WTC11 (cell line): ENCODE measurements around the gene FABP1. TPM values are rescaled to one million over a fixed set of nuclear protein-coding genes. Genes with fewer than 3 reads are reported as not detected.

Experiments
- ATAC-seq: fragments of 200-7000 bp; cut with Tn5 transposase; 2 replicates; pipeline ENCODE4 v1.10.0; 2021; ENCODE audit warnings: mild to moderate bottlenecking, moderate library complexity
- CTCF ChIA-PET: fragments of 300-600 bp; sonication (Branson Sonifier 250); formaldehyde crosslinking; loops from one replicate; lab custom pipeline; 2021; ENCODE audit warnings: antibody characterized with exemption; lab: Charles Lee
- POLR2A ChIA-PET: fragments of 350-600 bp; sonication (Branson Sonifier 250); formaldehyde crosslinking; loops from one replicate; lab custom pipeline; 2021; ENCODE audit warnings: antibody characterized with exemption; lab: Charles Lee
- DNase-seq: peaks from one replicate; pipeline ENCODE4 v3.0.0; 2021; ENCODE audit warnings: low spot score
- H3K27ac Mint-ChIP-seq: 2 replicates; pipeline ENCODE4 v1.8.0; 2021; ENCODE audit warnings: mixed read lengths
- H3K27me3 Mint-ChIP-seq: 2 replicates; pipeline ENCODE4 v1.8.0; 2021; ENCODE audit warnings: low read depth, mild to moderate bottlenecking, moderate library complexity, mixed read lengths
- H3K36me3 Mint-ChIP-seq: 2 replicates; pipeline ENCODE4 v1.8.0; 2021; ENCODE audit warnings: mixed read lengths
- H3K4me1 Mint-ChIP-seq: 2 replicates; pipeline ENCODE4 v1.8.0; 2022; ENCODE audit warnings: mixed read lengths
- H3K4me3 Mint-ChIP-seq: 2 replicates; pipeline ENCODE4 v1.8.0; 2021; ENCODE audit warnings: mild to moderate bottlenecking, moderate library complexity, mixed read lengths
- H3K9me3 Mint-ChIP-seq: 2 replicates; pipeline ENCODE4 v1.8.0; 2021; ENCODE audit warnings: mixed read lengths
- CBFB ChIP-seq: sonication (generic); formaldehyde crosslinking; IDR thresholded peaks from 2 replicates; pipeline ENCODE4 v1.8.1; 2022; ENCODE audit warnings: mild to moderate bottlenecking, low read depth, missing genetic modification reagents
- CREM ChIP-seq: sonication (generic); formaldehyde crosslinking; IDR thresholded peaks from 2 replicates; pipeline ENCODE4 v1.8.1; 2022; ENCODE audit warnings: mild to moderate bottlenecking, missing genetic modification reagents, moderate library complexity
- ESRRA ChIP-seq: sonication (generic); formaldehyde crosslinking; IDR thresholded peaks from 2 replicates; pipeline ENCODE4 v1.8.1; 2022; ENCODE audit warnings: mild to moderate bottlenecking, missing genetic modification reagents, borderline replicate concordance
- FOXK1 ChIP-seq: sonication (generic); formaldehyde crosslinking; IDR thresholded peaks from 2 replicates; pipeline ENCODE4 v1.8.0; 2022; ENCODE audit warnings: mild to moderate bottlenecking, moderate library complexity, missing genetic modification reagents
- GRHL2 ChIP-seq: fragments of 250-450 bp; sonication (Bioruptor Pico); IDR thresholded peaks from 2 replicates; pipeline ENCODE4 v1.8.0; 2022; ENCODE audit warnings: mild to moderate bottlenecking, moderate library complexity; ENCODE audit not compliant: insufficient replicate concordance, severe bottlenecking
- GTF2I ChIP-seq: fragments of 250-450 bp; sonication (Bioruptor Pico); conservative IDR thresholded peaks from 2 replicates; pipeline ENCODE4 v1.4.0; 2021; ENCODE audit warnings: mild to moderate bottlenecking
- NFYB ChIP-seq: sonication (generic); formaldehyde crosslinking; conservative IDR thresholded peaks from 2 replicates; pipeline ENCODE4 v1.8.0; 2022; ENCODE audit warnings: low read depth, missing genetic modification reagents
- RORB ChIP-seq: fragments of 250-450 bp; sonication (Bioruptor Pico); IDR thresholded peaks from 2 replicates; pipeline ENCODE4 v1.9.0; 2021; ENCODE audit warnings: mild to moderate bottlenecking
- SOX15 ChIP-seq: fragments of 250-450 bp; sonication (Bioruptor Pico); IDR thresholded peaks from 2 replicates; pipeline ENCODE4 v1.9.0; 2021; ENCODE audit warnings: mild to moderate bottlenecking
- SP1 ChIP-seq: sonication (generic); formaldehyde crosslinking; conservative IDR thresholded peaks from 2 replicates; pipeline ENCODE4 v1.8.1; 2022; ENCODE audit warnings: missing genetic modification reagents
- TEAD4 ChIP-seq: sonication (generic); formaldehyde crosslinking; IDR thresholded peaks from 2 replicates; pipeline ENCODE4 v1.8.0; 2022; ENCODE audit warnings: mild to moderate bottlenecking, missing genetic modification reagents
- ZBTB21 ChIP-seq: sonication (generic); formaldehyde crosslinking; IDR thresholded peaks from 2 replicates; pipeline ENCODE4 v1.8.1; 2023; ENCODE audit warnings: mild to moderate bottlenecking, missing genetic modification reagents, borderline replicate concordance
- ZNF263 ChIP-seq: sonication (generic); formaldehyde crosslinking; IDR thresholded peaks from 2 replicates; pipeline ENCODE4 v1.8.1; 2022; ENCODE audit warnings: low read depth, mild to moderate bottlenecking, moderate library complexity, missing genetic modification reagents
- ZNF317 ChIP-seq: sonication (generic); formaldehyde crosslinking; IDR thresholded peaks from 2 replicates; pipeline ENCODE4 v1.8.1; 2023; ENCODE audit warnings: low read depth, mild to moderate bottlenecking, moderate library complexity, missing genetic modification reagents, borderline replicate concordance
- ZNF423 ChIP-seq: fragments of 250-450 bp; sonication (Bioruptor Pico); IDR thresholded peaks from 2 replicates; pipeline ENCODE4 v2.1.2; 2022; ENCODE audit warnings: mild to moderate bottlenecking, moderate library complexity
- ZNF671 ChIP-seq: fragments of 250-450 bp; sonication (Bioruptor Pico); IDR thresholded peaks from 2 replicates; pipeline ENCODE4 v1.8.0; 2021; ENCODE audit warnings: mild to moderate bottlenecking
- total RNA-seq: library from RNA; stranded (reverse); gene quantifications from 3 replicates; pipeline ENCODE4 v1.2.3, GENCODE V29; 2021
- TF ChIP-seq, protein P1 (sequence below): fragments of 250-450 bp; sonication (Bioruptor Pico); conservative IDR thresholded peaks from 2 replicates; pipeline ENCODE4 v1.9.0; 2021; ENCODE audit warnings: mild to moderate bottlenecking
- TF ChIP-seq, protein P2 (sequence below): sonication (generic); formaldehyde crosslinking; IDR thresholded peaks from 2 replicates; pipeline ENCODE4 v1.8.1; 2022; ENCODE audit warnings: low read depth, mild to moderate bottlenecking, moderate library complexity, missing genetic modification reagents, borderline replicate concordance
- TF ChIP-seq, protein P3 (sequence below): sonication (generic); formaldehyde crosslinking; IDR thresholded peaks from 2 replicates; pipeline ENCODE4 v1.8.1; 2023; ENCODE audit warnings: mild to moderate bottlenecking, missing genetic modification reagents, borderline replicate concordance
- TF ChIP-seq, protein P4 (sequence below): sonication (generic); formaldehyde crosslinking; IDR thresholded peaks from 2 replicates; pipeline ENCODE4 v1.8.1; 2022; ENCODE audit warnings: missing genetic modification reagents, borderline replicate concordance
- TF ChIP-seq, protein P5 (sequence below): sonication (generic); formaldehyde crosslinking; IDR thresholded peaks from 2 replicates; pipeline ENCODE4 v1.8.1; 2022; ENCODE audit warnings: mild to moderate bottlenecking, missing genetic modification reagents, moderate library complexity, borderline replicate concordance
- TF ChIP-seq, protein P6 (sequence below): sonication (generic); formaldehyde crosslinking; IDR thresholded peaks from 2 replicates; pipeline ENCODE4 v1.8.0; 2022; ENCODE audit warnings: mild to moderate bottlenecking, missing genetic modification reagents
- TF ChIP-seq, protein P7 (sequence below): sonication (generic); formaldehyde crosslinking; IDR thresholded peaks from 2 replicates; pipeline ENCODE4 v1.8.1; 2023; ENCODE audit warnings: mild to moderate bottlenecking, missing genetic modification reagents, moderate library complexity

Gene FABP1
- total RNA-seq, 1 experiment from 2014 or later, result 0.46 TPM

DNA sequence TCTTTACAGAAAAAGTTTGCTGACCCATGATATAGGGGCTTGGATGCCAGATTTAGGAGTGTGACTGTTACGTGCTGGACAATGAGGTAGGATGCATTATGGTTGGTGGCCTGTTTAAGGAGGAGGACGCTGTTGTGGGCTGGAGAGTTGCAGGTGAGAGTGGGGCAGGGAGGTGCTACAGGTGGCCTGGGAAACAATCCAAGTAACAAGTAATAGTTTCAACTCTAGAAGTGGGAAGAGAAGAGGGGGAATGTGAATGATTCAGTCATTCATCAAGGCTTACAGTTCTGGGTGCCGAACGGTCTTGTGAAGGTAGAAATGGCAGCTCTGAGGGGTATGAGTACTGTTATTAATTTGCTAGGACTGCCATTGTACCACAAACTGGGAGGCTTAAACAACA is 6.2 kb downstream of the FABP1 start:
- Mint-ChIP-seq H3K27me3 (no peaks in the 10 kb centered on the region; the same call in 1 of the 2 replicates), H3K36me3 (no peaks in the 10 kb centered on the region), H3K4me1 (peaks cover 4% of the 10 kb centered on the region; the same call in 1 of the 2 replicates), H3K27ac (no peak overlapping the region), H3K9me3 (no peaks in the 10 kb centered on the region; the same call in 1 of the 2 replicates), H3K4me3 (no peak overlapping the region)
- ChIA-PET CTCF (no interaction called here), POLR2A (interaction anchor here (0.7 kb wide), 1 partner anchor 22 kb away, joined by 4 read pairs; no protein-coding TSS in a partner anchor)
- ATAC-seq, result no peak
- no peak for DNase-seq
- TF ChIP-seq, protein P1, sequence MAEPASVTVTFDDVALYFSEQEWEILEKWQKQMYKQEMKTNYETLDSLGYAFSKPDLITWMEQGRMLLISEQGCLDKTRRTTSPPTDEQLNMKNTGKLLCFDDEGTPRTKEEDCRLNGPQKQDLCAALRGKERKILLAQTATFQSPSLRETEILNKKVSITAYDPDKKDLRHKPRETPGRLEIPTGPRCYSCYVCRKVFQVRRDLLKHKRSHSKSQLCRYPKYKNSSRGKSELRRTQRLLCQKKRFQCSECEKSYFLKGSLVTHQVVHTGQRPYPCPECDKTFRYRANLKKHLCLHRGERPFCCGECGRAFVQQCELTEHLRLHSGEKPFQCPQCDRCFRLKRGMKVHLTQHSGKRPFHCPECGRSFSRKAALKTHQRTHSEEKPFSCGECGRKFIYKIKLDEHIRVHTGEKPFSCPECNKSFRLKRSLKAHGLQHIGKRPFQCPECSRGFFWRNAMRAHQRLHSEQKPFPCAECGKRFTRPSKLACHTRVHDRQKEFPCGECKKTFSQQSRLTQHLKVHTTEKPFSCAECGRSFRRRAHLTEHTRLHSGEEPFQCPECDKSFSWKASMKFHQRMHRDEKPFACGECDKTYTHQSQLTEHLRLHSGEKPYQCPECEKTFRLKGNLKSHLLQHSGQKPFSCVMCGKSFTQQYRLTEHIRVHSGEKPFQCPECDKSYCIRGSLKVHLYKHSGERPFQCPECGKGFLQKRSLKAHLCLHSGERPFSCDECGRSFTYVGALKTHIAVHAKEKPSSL (CRISPR knock-in tag), result no peak
- TF ChIP-seq FOXK1 (no peak), ZNF317 (no peak), GRHL2 (CRISPR knock-in tag) (no peak), RORB (CRISPR knock-in tag) (no peak), CBFB (CRISPR knock-in tag) (no peak), ZNF263 (CRISPR knock-in tag) (no peak), ZBTB21 (CRISPR knock-in tag) (no peak), TEAD4 (no peak), CREM (CRISPR knock-in tag) (no peak), SP1 (CRISPR knock-in tag) (no peak), NFYB (CRISPR knock-in tag) (no peak), ZNF671 (CRISPR knock-in tag) (no peak)
- TF ChIP-seq, protein P2, sequence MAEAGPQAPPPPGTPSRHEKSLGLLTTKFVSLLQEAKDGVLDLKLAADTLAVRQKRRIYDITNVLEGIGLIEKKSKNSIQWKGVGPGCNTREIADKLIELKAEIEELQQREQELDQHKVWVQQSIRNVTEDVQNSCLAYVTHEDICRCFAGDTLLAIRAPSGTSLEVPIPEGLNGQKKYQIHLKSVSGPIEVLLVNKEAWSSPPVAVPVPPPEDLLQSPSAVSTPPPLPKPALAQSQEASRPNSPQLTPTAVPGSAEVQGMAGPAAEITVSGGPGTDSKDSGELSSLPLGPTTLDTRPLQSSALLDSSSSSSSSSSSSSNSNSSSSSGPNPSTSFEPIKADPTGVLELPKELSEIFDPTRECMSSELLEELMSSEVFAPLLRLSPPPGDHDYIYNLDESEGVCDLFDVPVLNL, result no peak
- TF ChIP-seq, protein P3, sequence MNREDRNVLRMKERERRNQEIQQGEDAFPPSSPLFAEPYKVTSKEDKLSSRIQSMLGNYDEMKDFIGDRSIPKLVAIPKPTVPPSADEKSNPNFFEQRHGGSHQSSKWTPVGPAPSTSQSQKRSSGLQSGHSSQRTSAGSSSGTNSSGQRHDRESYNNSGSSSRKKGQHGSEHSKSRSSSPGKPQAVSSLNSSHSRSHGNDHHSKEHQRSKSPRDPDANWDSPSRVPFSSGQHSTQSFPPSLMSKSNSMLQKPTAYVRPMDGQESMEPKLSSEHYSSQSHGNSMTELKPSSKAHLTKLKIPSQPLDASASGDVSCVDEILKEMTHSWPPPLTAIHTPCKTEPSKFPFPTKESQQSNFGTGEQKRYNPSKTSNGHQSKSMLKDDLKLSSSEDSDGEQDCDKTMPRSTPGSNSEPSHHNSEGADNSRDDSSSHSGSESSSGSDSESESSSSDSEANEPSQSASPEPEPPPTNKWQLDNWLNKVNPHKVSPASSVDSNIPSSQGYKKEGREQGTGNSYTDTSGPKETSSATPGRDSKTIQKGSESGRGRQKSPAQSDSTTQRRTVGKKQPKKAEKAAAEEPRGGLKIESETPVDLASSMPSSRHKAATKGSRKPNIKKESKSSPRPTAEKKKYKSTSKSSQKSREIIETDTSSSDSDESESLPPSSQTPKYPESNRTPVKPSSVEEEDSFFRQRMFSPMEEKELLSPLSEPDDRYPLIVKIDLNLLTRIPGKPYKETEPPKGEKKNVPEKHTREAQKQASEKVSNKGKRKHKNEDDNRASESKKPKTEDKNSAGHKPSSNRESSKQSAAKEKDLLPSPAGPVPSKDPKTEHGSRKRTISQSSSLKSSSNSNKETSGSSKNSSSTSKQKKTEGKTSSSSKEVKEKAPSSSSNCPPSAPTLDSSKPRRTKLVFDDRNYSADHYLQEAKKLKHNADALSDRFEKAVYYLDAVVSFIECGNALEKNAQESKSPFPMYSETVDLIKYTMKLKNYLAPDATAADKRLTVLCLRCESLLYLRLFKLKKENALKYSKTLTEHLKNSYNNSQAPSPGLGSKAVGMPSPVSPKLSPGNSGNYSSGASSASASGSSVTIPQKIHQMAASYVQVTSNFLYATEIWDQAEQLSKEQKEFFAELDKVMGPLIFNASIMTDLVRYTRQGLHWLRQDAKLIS, result no peak
- TF ChIP-seq, protein P4, sequence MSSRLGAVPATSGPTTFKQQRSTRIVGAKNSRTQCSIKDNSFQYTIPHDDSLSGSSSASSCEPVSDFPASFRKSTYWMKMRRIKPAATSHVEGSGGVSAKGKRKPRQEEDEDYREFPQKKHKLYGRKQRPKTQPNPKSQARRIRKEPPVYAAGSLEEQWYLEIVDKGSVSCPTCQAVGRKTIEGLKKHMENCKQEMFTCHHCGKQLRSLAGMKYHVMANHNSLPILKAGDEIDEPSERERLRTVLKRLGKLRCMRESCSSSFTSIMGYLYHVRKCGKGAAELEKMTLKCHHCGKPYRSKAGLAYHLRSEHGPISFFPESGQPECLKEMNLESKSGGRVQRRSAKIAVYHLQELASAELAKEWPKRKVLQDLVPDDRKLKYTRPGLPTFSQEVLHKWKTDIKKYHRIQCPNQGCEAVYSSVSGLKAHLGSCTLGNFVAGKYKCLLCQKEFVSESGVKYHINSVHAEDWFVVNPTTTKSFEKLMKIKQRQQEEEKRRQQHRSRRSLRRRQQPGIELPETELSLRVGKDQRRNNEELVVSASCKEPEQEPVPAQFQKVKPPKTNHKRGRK, result no peak

DNA sequence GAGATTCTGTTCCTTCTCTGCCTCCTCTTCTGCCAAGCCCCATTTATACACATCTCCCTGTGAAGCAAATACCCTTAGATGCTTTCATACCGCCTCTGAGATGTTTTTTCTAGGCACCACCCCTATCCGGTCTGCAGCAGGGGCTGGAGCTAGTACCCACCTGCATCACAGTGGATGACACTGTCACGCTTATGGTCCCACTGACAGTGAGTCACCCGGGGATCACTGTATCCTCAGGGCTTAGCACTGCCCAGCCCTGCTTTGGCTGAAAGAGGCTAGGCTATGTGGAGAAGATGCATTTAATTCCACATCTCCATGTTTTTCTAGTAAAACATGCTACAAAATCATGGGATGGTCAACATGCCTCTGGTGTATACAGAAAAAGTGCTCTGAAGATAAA is 9.9 kb downstream of the FABP1 start:
- POLR2A ChIA-PET, result no interaction called here
- DNase-seq (no peak), ATAC-seq (no peak)
- CTCF ChIA-PET, result interaction anchor here (5.1 kb wide), 1 partner anchor 57 kb away, joined by 24 read pairs; no protein-coding TSS in a partner anchor
- no peak overlapping the region for H3K4me3 Mint-ChIP-seq
- H3K9me3 Mint-ChIP-seq, result no peaks in the 10 kb centered on the region; the same call in 1 of the 2 replicates
- peaks cover 6% of the 10 kb centered on the region; the same call in 1 of the 2 replicates for H3K4me1 Mint-ChIP-seq
- H3K27ac Mint-ChIP-seq, result no peak overlapping the region
- H3K36me3 Mint-ChIP-seq, result no peaks in the 10 kb centered on the region
- no peaks in the 10 kb centered on the region for H3K27me3 Mint-ChIP-seq
- TF ChIP-seq GTF2I (CRISPR knock-in tag) (no peak), ZNF423 (CRISPR knock-in tag) (no peak), SOX15 (CRISPR knock-in tag) (no peak), ESRRA (CRISPR knock-in tag) (no peak), RORB (CRISPR knock-in tag) (no peak)
- TF ChIP-seq, protein P5, sequence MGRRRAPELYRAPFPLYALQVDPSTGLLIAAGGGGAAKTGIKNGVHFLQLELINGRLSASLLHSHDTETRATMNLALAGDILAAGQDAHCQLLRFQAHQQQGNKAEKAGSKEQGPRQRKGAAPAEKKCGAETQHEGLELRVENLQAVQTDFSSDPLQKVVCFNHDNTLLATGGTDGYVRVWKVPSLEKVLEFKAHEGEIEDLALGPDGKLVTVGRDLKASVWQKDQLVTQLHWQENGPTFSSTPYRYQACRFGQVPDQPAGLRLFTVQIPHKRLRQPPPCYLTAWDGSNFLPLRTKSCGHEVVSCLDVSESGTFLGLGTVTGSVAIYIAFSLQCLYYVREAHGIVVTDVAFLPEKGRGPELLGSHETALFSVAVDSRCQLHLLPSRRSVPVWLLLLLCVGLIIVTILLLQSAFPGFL (CRISPR knock-in tag), result no peak
- TF ChIP-seq, protein P6, sequence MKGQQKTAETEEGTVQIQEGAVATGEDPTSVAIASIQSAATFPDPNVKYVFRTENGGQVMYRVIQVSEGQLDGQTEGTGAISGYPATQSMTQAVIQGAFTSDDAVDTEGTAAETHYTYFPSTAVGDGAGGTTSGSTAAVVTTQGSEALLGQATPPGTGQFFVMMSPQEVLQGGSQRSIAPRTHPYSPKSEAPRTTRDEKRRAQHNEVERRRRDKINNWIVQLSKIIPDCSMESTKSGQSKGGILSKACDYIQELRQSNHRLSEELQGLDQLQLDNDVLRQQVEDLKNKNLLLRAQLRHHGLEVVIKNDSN (CRISPR knock-in tag), result no peak
- TF ChIP-seq, protein P7, sequence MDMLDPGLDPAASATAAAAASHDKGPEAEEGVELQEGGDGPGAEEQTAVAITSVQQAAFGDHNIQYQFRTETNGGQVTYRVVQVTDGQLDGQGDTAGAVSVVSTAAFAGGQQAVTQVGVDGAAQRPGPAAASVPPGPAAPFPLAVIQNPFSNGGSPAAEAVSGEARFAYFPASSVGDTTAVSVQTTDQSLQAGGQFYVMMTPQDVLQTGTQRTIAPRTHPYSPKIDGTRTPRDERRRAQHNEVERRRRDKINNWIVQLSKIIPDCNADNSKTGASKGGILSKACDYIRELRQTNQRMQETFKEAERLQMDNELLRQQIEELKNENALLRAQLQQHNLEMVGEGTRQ (CRISPR knock-in tag), result no peak
